Vagina (tissue), 2 donors: ENCODE data around the gene C1orf87.

Experiments used
- CTCF ChIP-seq, 3 experiments: fragments of 450-650 bp in 2 of 3; fragments of 200-600 bp in 1 of 3; sonication (generic) in 1 of 3; IDR thresholded peaks; one replicate each; pipeline ENCODE4 v1.5.1; 2017 to 2019; ENCODE audit warnings: antibody characterized with exemption in 3 of 3, mild to moderate bottlenecking in 2 of 3, moderate library complexity in 2 of 3
- POLR2A ChIP-seq, 2 donors: fragments of 450-650 bp; IDR thresholded peaks; one replicate each; pipeline ENCODE4 v1.6.1; 2017; ENCODE audit warnings: antibody characterized with exemption in 2 of 2, mild to moderate bottlenecking in 2 of 2, moderate library complexity in 2 of 2
- POLR2AphosphoS5 ChIP-seq, 2 donors: sonication (generic); formaldehyde crosslinking; IDR thresholded peaks; one replicate each; pipeline ENCODE4 v1.9.0; 2017; ENCODE audit warnings: antibody characterized with exemption in 2 of 2, mild to moderate bottlenecking in 2 of 2, low read depth in 1 of 2; ENCODE audit not compliant: insufficient read depth in 1 of 2

GRCh38 chr1:60041783-60042182 is 31.8 kb downstream of the C1orf87 start:
- no peak for TF ChIP-seq CTCF (IDR thresholded peaks at IDR 0.05)
- no peak for TF ChIP-seq POLR2AphosphoS5 (IDR thresholded peaks at IDR 0.05; ENCODE audit: insufficient read depth in 1 of 2, low read depth in 1 of 2)
- no peak for TF ChIP-seq POLR2A (IDR thresholded peaks at IDR 0.05)
